Calu3 (cell line): ENCODE data around the gene PHF5A. TPM values are rescaled to one million over a fixed set of nuclear protein-coding genes. Genes with fewer than 3 reads are reported as not detected.

Experiments
- BruUV-seq: library from RNA; stranded (reverse); fragments of 400-500 nt; replicated peaks from 2 replicates; lab custom pipeline; 2021; lab: Mats Ljungman, UMichigan
- CTCF ChIA-PET: fragments of 300-600 bp; sonication (Branson Sonifier 250); formaldehyde crosslinking; loops from one replicate; lab custom pipeline; 2022; ENCODE audit warnings: antibody characterized with exemption; lab: Charles Lee
- DNase-seq: peaks from one replicate; pipeline ENCODE4 v3.0.0; 2022
- H3K27ac Mint-ChIP-seq: one replicate; pipeline ENCODE4 v1.8.0; 2022; ENCODE audit warnings: mixed read lengths; ENCODE audit not compliant: unreplicated experiment
- H3K27me3 Mint-ChIP-seq: one replicate; pipeline ENCODE4 v1.8.0; 2022; ENCODE audit warnings: mixed read lengths; ENCODE audit not compliant: unreplicated experiment
- H3K36me3 Mint-ChIP-seq: one replicate; pipeline ENCODE4 v1.8.0; 2022; ENCODE audit warnings: mild to moderate bottlenecking, moderate library complexity, mixed read lengths; ENCODE audit not compliant: insufficient read depth, unreplicated experiment
- H3K4me1 Mint-ChIP-seq: one replicate; pipeline ENCODE4 v1.8.0; 2022; ENCODE audit warnings: mild to moderate bottlenecking, low read depth, mixed read lengths; ENCODE audit not compliant: unreplicated experiment
- H3K4me3 Mint-ChIP-seq: one replicate; pipeline ENCODE4 v1.8.0; 2022; ENCODE audit warnings: mild to moderate bottlenecking, low read depth, moderate library complexity, mixed read lengths; ENCODE audit not compliant: unreplicated experiment
- H3K9me3 Mint-ChIP-seq: one replicate; pipeline ENCODE4 v1.8.0; 2022; ENCODE audit warnings: low read depth, mixed read lengths; ENCODE audit not compliant: unreplicated experiment
- CTCF ChIP-seq: fragments of 200-600 bp; IDR thresholded peaks from one replicate; pipeline ENCODE4 v1.8.0; 2022; ENCODE audit warnings: antibody characterized with exemption; ENCODE audit not compliant: unreplicated experiment
- intact Hi-C: fragments of 100-400 bp; cut with micrococcal nuclease; formaldehyde crosslinking; loops from one replicate; pipeline ENCODE4 v1.10.0; 2022; ENCODE audit not compliant: unreplicated experiment
- total RNA-seq: library from RNA; stranded (reverse); gene quantifications from 2 replicates; pipeline ENCODE4 v1.2.3, GENCODE V29; 2022

PHF5A gene
- total RNA-seq, 1 experiment from 2014 or later, result 53.3 TPM

GRCh38 chr22:41498303-41498835 lies 29.9 kb upstream of the PHF5A start:
- H3K4me3 Mint-ChIP-seq, result no peak overlapping the region
- no peak for DNase-seq
- no peaks in the 10 kb centered on the region for H3K27me3 Mint-ChIP-seq
- CTCF ChIA-PET, result no interaction called here
- intact Hi-C loops, result no loop called here
- no peaks in the 10 kb centered on the region for H3K9me3 Mint-ChIP-seq
- TF ChIP-seq CTCF, result no peak
- no TSS peak for BruUV-seq
- H3K27ac Mint-ChIP-seq, result no peak overlapping the region
- H3K4me1 Mint-ChIP-seq, result no peaks in the 10 kb centered on the region
- H3K36me3 Mint-ChIP-seq, result peaks cover 11% of the 10 kb centered on the region

- Mint-ChIP-seq H3K36me3 (peaks cover 4% of the 10 kb centered on the region), H3K4me3 (no peak overlapping the region), H3K9me3 (no peaks in the 10 kb centered on the region), H3K27ac (no peak overlapping the region), H3K4me1 (peaks cover 17% of the 10 kb centered on the region), H3K27me3 (no peaks in the 10 kb centered on the region)
- CTCF ChIA-PET, result interaction anchor here (0.6 kb wide), 1 partner anchor 18 kb away, joined by 7 read pairs; no protein-coding TSS in a partner anchor
- intact Hi-C loops, result no loop called here
- TF ChIP-seq CTCF, result no peak
- BruUV-seq, result no TSS peak
- no peak for DNase-seq
Measured at GRCh38 chr22:41491374-41492100, 23.0 kb upstream of the PHF5A start.

GRCh38 chr22:41488596-41489385 lies 20.3 kb upstream of the PHF5A start:
- Mint-ChIP-seq H3K36me3 (peaks cover 4% of the 10 kb centered on the region), H3K27me3 (no peaks in the 10 kb centered on the region)
- intact Hi-C loops, result no loop called here

More at GRCh38 chr22:41488596-41489385, 20.3 kb upstream of the PHF5A start:
- Mint-ChIP-seq H3K27ac (no peak overlapping the region), H3K4me3 (no peak overlapping the region), H3K9me3 (no peaks in the 10 kb centered on the region), H3K4me1 (peaks cover 17% of the 10 kb centered on the region)
- BruUV-seq, result no TSS peak
- no peak for TF ChIP-seq CTCF
- DNase-seq, result no peak
- CTCF ChIA-PET, result no interaction called here
